IPS-20b (cell line): Measurements from ENCODE around the gene TPH2.

ENCODE experiments used
- H3K27ac ChIP-seq: one replicate; pipeline ENCODE4 v1.5.1; 2013; ENCODE audit warnings: low read length
- H3K27me3 ChIP-seq: 2 replicates; pipeline ENCODE4 v1.6.1; 2013; ENCODE audit warnings: mild to moderate bottlenecking, low read length, inconsistent platforms; ENCODE audit not compliant: insufficient read depth
- H3K36me3 ChIP-seq: 2 replicates; pipeline ENCODE4 v1.6.1; 2013; ENCODE audit warnings: low read depth, mild to moderate bottlenecking, inconsistent platforms, low read length, moderate library complexity; ENCODE audit not compliant: insufficient read depth
- H3K4me1 ChIP-seq: 2 replicates; pipeline ENCODE4 v1.6.1; 2013; ENCODE audit warnings: mild to moderate bottlenecking, control low read depth, inconsistent platforms, low read length, moderate library complexity; ENCODE audit not compliant: insufficient read depth
- H3K4me3 ChIP-seq: 2 replicates; pipeline ENCODE4 v1.5.1; 2013; ENCODE audit warnings: mild to moderate bottlenecking, low read length, inconsistent platforms
- H3K9ac ChIP-seq: 2 replicates; pipeline ENCODE4 v1.6.1; 2013; ENCODE audit warnings: low read depth, mild to moderate bottlenecking, inconsistent platforms, low read length, moderate library complexity
- H3K9me3 ChIP-seq: 2 replicates; pipeline ENCODE4 v1.6.1; 2013; ENCODE audit warnings: mild to moderate bottlenecking, low read depth, low read length, inconsistent platforms; ENCODE audit not compliant: insufficient read depth

Gene TPH2

DNA sequence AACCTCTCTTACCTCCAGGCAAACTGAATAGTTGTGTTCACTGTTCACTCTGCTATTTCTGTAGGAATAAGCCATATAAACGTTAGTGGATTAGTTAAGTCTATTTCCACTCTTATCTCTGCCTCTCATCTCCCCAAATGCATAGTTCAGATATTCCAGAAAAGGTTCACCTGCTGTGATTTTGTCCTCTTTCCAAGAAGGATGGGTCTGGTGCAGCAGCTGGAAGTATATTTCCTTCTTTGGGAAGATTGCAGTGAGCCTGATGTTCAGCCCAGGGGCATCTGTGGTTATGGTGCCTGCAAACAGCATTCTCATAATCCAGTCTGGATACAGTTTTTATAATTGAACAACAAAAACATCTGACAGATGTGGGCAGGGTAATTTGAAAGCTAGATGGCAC is 97.7 kb downstream of the TPH2 start:
- no peaks in the 10 kb centered on the region for H3K27me3 ChIP-seq
- peaks cover 6% of the 10 kb centered on the region; the same call in 1 of the 2 replicates for H3K4me1 ChIP-seq
- H3K9ac ChIP-seq: no peak overlapping the region
- no peaks in the 10 kb centered on the region for H3K36me3 ChIP-seq
- peaks cover 7% of the 10 kb centered on the region; the same call in 1 of the 2 replicates for H3K9me3 ChIP-seq
- H3K27ac ChIP-seq: no peak overlapping the region
- H3K4me3 ChIP-seq: no peak overlapping the region

DNA sequence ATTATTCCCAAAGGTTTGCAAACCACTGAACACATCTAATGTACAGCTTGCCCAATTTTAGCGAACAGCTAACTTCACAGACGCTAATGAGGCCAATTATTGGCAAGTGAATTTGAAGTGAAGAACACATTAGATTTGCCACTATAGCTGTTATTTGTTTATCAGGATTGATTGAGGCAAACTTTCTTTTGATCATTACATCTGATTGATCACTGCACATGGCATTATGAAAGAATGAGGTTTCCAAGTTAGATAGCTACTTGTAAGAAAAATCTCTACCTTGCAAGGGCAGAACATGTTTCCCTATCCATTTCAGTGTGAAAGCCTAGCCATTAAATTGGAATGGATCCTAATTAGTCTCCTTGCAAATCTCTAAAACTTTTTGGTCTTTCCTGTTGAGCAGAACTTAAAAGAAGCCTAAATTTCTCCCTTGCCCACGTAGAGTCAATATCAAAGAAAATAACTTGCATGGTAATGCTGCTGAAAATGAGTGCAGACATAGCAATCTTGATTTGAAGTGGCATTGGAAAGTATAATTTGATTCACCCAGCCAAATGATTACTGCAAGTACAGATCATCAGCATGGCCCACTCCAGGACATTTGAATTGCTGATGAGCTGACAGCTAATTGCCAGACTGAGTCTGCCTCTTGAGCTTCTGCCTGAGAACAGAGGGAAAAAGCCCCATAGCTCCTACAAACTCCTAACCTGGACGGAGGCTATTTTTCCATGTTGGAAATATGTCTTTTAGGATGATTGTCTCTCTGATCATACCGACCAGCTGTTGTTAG is 98.6 kb downstream of the TPH2 start:
- no peak overlapping the region for H3K4me3 ChIP-seq
- H3K9me3 ChIP-seq: peaks cover 7% of the 10 kb centered on the region; the same call in 1 of the 2 replicates
- H3K36me3 ChIP-seq: no peaks in the 10 kb centered on the region
- H3K27me3 ChIP-seq: no peaks in the 10 kb centered on the region
- H3K9ac ChIP-seq: no peak overlapping the region
- no peak overlapping the region for H3K27ac ChIP-seq
- H3K4me1 ChIP-seq: peaks cover 6% of the 10 kb centered on the region; the same call in 1 of the 2 replicates

DNA sequence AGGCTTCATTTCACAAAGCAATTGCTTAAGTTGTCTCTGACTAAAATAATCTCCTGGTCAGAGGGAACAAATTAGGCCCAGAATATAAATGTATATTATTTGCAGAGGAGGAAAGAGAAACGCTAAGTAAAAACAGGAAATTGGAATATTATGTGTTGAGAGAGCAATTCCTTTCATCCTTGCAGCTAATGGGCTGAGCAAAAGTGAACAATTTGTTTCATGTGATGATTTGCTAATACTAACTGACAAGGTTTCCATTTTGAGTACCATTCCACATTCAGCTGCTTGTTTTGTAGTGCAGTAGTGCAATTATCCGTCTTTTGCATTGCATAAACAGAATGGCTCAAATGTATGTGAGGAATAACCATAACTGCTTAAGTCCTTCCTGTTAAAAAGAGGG is 103.2 kb downstream of the TPH2 start:
- no peak overlapping the region for H3K9ac ChIP-seq
- H3K4me1 ChIP-seq: peaks cover 6% of the 10 kb centered on the region; the same call in 1 of the 2 replicates
- H3K4me3 ChIP-seq: no peak overlapping the region
- H3K36me3 ChIP-seq: no peaks in the 10 kb centered on the region
- H3K27me3 ChIP-seq: no peaks in the 10 kb centered on the region
- peaks cover 7% of the 10 kb centered on the region; the same call in 1 of the 2 replicates for H3K9me3 ChIP-seq
- no peak overlapping the region for H3K27ac ChIP-seq

DNA sequence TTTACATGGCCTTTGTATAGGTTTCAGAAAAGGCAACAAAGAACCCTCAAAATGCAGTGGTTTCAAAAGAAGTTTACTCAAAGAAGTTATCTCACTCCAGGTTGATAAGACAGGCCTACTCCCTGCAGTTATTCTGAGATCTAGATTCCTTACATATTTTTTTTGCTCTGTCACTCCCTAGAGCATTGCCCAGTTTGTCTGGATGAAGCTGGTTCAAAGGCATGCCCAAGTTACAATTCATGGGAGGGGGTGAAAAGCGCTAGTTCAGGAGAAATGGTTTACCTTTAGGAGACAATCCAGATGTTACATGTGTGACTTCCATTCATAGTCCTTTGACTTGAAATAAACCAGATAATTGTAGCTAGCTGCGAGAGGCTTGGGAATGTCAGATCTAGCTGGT is 115.0 kb downstream of the TPH2 start:
- H3K27ac ChIP-seq: no peak overlapping the region
- no peaks in the 10 kb centered on the region for H3K27me3 ChIP-seq
- no peaks in the 10 kb centered on the region for H3K4me1 ChIP-seq

DNA sequence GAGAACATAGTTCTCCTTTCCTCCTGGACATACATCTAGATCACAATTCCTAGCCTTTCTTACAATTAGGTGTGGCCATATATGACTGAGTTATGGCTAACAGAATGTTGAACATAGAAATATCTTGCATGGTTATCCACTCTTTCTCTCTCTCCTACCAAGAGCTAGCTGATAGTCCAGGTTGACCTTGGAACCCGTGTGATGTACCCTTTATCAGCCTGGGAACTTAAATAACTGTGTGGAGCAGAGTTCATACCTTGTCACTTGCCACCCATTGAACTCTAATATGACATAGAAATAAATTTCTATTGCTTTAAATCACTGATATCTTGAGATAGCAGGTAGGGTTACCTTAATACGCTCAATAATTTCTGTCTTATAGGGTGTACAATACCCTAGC is 115.9 kb downstream of the TPH2 start:
- Histone ChIP-seq H3K27me3 (no peaks in the 10 kb centered on the region), H3K36me3 (no peaks in the 10 kb centered on the region), H3K27ac (no peak overlapping the region), H3K4me1 (no peaks in the 10 kb centered on the region), H3K9ac (no peak overlapping the region), H3K9me3 (no peaks in the 10 kb centered on the region), H3K4me3 (no peak overlapping the region)

More for the DNA sequence above, 115.0 kb downstream of the TPH2 start:
- Histone ChIP-seq H3K4me3 (no peak overlapping the region), H3K36me3 (no peaks in the 10 kb centered on the region), H3K9me3 (no peaks in the 10 kb centered on the region), H3K9ac (no peak overlapping the region)

DNA sequence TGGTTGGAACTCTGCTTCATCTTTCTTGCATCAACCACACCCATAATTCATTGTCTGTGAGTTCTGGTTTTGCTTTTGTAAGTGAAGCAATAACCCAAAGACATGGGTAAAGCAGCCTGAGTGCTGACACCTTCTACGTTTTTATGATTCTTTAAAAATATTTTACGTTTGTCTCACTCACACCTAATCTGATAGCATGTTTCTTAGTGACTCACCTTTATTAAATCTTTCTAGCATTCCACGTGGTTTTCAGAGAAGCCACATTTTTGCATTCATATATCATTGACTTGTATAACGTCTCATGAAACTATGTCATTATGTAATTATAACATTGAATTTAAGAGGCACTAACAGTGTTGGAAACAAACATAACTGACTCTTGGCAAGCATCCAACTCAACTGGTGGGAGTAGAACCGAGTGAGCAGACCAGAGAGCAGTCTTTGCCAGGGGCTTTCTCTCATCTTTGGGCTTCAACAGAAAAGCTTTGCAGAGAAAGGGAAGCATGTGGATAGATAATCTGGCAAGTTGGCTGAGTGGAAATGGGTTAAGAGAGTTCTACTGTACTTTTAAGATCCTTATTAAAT is 118.8 kb downstream of the TPH2 start:
- H3K9me3 ChIP-seq: no peaks in the 10 kb centered on the region
- no peak overlapping the region for H3K27ac ChIP-seq
- H3K27me3 ChIP-seq: no peaks in the 10 kb centered on the region
- H3K36me3 ChIP-seq: no peaks in the 10 kb centered on the region
- no peak overlapping the region for H3K4me3 ChIP-seq
- H3K9ac ChIP-seq: no peak overlapping the region
- H3K4me1 ChIP-seq: no peaks in the 10 kb centered on the region

DNA sequence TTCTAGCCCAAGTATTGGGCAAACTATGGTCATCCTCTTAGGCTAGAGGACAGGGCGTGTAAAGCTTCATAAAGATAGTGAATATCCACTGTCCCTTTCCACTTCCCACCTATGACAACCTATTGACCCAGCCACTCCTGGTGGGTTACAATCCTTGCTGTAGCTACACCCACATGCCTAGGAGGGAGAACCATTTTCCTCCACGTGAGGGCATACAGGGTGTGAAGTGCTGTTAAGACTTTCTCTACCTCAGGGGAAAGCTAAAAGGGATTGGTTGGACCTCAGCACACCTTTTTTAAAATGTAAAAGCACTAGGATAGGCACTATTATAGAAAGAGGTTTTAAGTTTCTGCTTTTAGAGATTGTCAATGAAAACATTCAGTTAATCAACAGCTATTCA is 124.4 kb downstream of the TPH2 start:
- Histone ChIP-seq H3K9ac (no peak overlapping the region), H3K36me3 (no peaks in the 10 kb centered on the region), H3K9me3 (no peaks in the 10 kb centered on the region), H3K27ac (no peak overlapping the region), H3K4me3 (no peak overlapping the region), H3K4me1 (no peaks in the 10 kb centered on the region), H3K27me3 (no peaks in the 10 kb centered on the region)

DNA sequence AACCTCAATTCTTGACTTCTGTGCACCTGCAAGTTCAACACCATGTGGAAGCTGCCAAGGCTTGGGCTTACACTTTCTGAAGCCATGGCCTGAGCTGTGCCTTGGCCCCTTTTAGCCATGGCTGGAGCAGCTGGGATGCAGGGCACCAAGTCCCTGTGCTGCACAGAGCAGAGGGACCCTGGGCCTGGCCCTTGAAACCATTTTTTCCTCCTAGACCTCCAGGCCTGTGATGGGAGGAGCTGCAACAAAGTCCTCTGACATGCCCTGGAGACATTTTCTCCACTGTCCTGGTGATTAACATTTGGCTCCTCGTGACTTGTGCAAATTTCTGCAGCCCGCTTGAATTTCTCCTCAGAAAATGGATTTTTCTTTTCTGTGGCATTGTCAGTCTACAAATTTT is 132.4 kb downstream of the TPH2 start:
- Histone ChIP-seq H3K27me3 (no peaks in the 10 kb centered on the region), H3K4me1 (no peaks in the 10 kb centered on the region), H3K4me3 (no peak overlapping the region), H3K9ac (no peak overlapping the region), H3K9me3 (peaks cover 14% of the 10 kb centered on the region), H3K27ac (no peak overlapping the region), H3K36me3 (no peaks in the 10 kb centered on the region)

DNA sequence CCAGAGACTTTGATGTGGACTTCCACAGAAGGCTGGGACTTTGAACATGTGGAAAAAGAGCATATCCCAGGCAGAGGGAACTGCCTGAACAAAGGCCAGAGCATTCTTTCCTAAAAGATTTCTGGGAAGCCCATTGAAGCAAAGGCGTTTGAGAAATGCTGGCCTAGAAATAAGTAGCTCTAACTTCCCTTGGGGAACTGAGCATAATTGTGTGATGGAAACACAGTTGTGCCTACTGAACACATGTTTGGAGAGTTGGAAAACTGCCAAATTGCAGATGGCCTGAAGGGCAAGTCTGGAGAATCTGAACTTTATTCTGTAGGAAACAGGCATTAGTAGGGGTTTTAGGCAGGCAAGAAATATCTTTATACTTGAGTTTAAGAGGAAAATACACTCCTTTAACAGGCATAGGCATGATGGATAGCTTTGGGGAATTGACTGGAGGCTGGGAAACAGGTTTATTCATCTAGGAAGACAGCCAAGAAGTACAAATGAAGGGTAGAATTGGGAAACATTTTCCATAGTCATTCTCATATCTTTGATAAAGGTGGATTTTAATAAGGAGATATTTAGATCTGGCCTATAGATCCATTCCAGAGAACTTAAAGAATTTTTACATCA is 134.1 kb downstream of the TPH2 start:
- H3K9ac ChIP-seq: no peak overlapping the region
- H3K27ac ChIP-seq: no peak overlapping the region
- no peaks in the 10 kb centered on the region for H3K4me1 ChIP-seq
- H3K4me3 ChIP-seq: no peak overlapping the region
- peaks cover 14% of the 10 kb centered on the region for H3K9me3 ChIP-seq
- no peaks in the 10 kb centered on the region for H3K27me3 ChIP-seq
- no peaks in the 10 kb centered on the region for H3K36me3 ChIP-seq

DNA sequence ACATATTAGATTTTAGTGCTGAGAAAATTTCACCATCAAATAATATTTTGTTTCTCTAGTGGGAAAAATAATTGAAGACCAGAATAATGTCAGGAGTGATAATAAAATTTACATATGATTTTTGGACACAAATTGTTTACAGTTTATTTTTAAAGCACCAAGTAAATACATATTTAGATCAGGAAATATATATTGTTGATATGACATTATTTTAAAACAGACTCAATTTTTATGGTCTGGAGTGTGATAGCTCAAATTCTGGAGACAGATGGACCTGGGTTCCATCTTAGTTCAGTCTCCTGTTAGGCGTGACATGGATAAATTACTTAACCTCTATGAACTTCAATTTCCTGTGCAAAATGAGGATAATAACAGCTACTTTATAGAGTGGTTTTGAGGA is 135.4 kb downstream of the TPH2 start:
- Histone ChIP-seq H3K9ac (no peak overlapping the region), H3K4me1 (no peaks in the 10 kb centered on the region), H3K36me3 (no peaks in the 10 kb centered on the region), H3K9me3 (peaks cover 14% of the 10 kb centered on the region), H3K27ac (no peak overlapping the region), H3K27me3 (no peaks in the 10 kb centered on the region), H3K4me3 (no peak overlapping the region)

DNA sequence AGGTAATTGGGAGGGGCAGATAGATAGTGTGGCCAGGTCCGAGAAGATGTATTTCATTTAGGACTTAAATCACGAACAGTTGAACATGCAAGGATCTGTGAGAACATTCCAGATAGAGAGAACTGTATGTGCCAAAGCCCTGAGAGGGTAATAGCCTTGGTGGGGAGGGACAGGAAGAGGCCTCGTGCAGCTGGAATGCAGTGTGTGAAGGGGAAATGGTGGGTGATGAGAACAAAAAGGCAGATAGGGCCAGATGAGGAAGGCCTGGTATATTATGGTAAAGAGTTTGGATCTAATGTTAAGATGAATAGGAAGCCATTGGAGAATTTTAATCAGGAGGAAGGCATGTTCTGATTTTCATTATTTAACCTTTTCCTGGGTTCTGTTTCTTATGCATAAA is 136.3 kb downstream of the TPH2 start:
- Histone ChIP-seq H3K36me3 (no peaks in the 10 kb centered on the region), H3K27ac (no peak overlapping the region), H3K9me3 (peaks cover 14% of the 10 kb centered on the region), H3K9ac (no peak overlapping the region), H3K4me1 (no peaks in the 10 kb centered on the region), H3K27me3 (no peaks in the 10 kb centered on the region), H3K4me3 (no peak overlapping the region)

DNA sequence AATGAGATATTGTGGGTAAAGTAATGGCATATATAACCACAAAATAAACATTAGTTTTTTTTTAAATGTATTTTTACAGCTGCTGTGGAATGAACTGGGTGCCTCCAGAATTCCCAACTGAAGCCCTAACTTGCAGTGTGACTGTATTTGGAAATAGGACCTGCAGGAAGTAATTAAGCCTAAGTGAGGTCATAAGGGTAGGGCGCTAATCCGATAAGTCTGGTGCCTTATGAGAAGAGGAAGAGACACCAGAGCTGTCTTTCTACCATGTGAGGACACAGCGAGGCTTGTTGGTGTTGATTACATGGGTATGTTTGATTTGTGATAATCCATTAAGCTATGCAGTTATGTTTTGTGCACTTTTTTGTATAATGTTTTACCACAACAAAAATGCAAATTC is 136.8 kb downstream of the TPH2 start:
- Histone ChIP-seq H3K4me1 (no peaks in the 10 kb centered on the region), H3K27ac (no peak overlapping the region), H3K9ac (no peak overlapping the region), H3K36me3 (no peaks in the 10 kb centered on the region), H3K4me3 (no peak overlapping the region), H3K9me3 (peaks cover 11% of the 10 kb centered on the region), H3K27me3 (no peaks in the 10 kb centered on the region)
